Ascending aorta (tissue), 2 donors: ENCODE measurements around the gene YIF1A. TPM values are rescaled to one million over a fixed set of nuclear protein-coding genes. Genes with fewer than 3 reads are reported as not detected.

Experiments used
- DNase-seq, 2 donors: peaks; one replicate each; pipeline ENCODE4 v3.0.0-alpha.2; 2019; ENCODE audit warnings: low spot score in 2 of 2
- H3K27ac ChIP-seq, 2 donors: fragments of 200-600 bp; sonication (generic); one replicate each; pipeline ENCODE4 v1.5.1; 2016 to 2017; ENCODE audit warnings: mild to moderate bottlenecking in 1 of 2
- H3K27me3 ChIP-seq: fragments of 200-600 bp; sonication (generic); one replicate; pipeline ENCODE4 v1.5.1; 2017
- H3K36me3 ChIP-seq, 2 donors: fragments of 200-600 bp; sonication (generic); one replicate each; pipeline ENCODE4 v1.5.1; 2016
- H3K4me1 ChIP-seq, 2 donors: fragments of 200-600 bp; sonication (generic); one replicate each; pipeline ENCODE4 v1.5.1; 2016 to 2017; ENCODE audit warnings: mild to moderate bottlenecking in 1 of 2
- H3K4me3 ChIP-seq, 2 donors: fragments of 200-600 bp; sonication (generic); one replicate each; pipeline ENCODE4 v1.5.1; 2016 to 2017; ENCODE audit warnings: mild to moderate bottlenecking in 1 of 2
- H3K9me3 ChIP-seq, 2 donors: fragments of 200-600 bp; sonication (generic); one replicate each; pipeline ENCODE4 v1.5.1; 2016
- CTCF ChIP-seq, 3 experiments: fragments of 200-600 bp in 2 of 3; fragments of 450-650 bp in 1 of 3; sonication (generic) in 2 of 3; IDR thresholded peaks; one replicate each; pipeline ENCODE4 v1.5.1; 2016 to 2019; ENCODE audit warnings: antibody characterized with exemption in 3 of 3, mild to moderate bottlenecking in 1 of 3, moderate library complexity in 1 of 3
- intact Hi-C: fragments of 100-400 bp; cut with DNase I; formaldehyde crosslinking; loops from one replicate; pipeline ENCODE4 v1.15.1; 2023
- total RNA-seq: library from RNA; depleted of rRNA; stranded (reverse); fragments of >200 nt; gene quantifications from one replicate; pipeline ENCODE4 v1.1.0, GENCODE V29; 2016

YIF1A gene
- total RNA-seq, 1 donor from 2014 or later, result 161 TPM

GRCh38 chr11:66287211-66287888, 1.6 kb downstream of the YIF1A start:
- Histone ChIP-seq H3K27ac (no peak overlapping the region), H3K36me3 (peaks cover 0 to 17% of the 10 kb centered on the region in 2 donors), H3K4me1 (peaks cover 8 to 29% of the 10 kb centered on the region in 2 donors), H3K9me3 (no peaks in the 10 kb centered on the region), H3K4me3 (peak overlapping the region in 1 of 2 donors; percentile 74), H3K27me3 (peaks cover 5% of the 10 kb centered on the region)
- TF ChIP-seq CTCF (IDR thresholded peaks at IDR 0.05), result no peak
- no peak for DNase-seq
- intact Hi-C loops, result no loop called here

- DNase-seq, result no peak
- Histone ChIP-seq H3K36me3 (peaks cover 0 to 17% of the 10 kb centered on the region in 2 donors), H3K27me3 (no peaks in the 10 kb centered on the region), H3K4me3 (no peak overlapping the region), H3K27ac (no peak overlapping the region), H3K4me1 (peaks cover 5 to 29% of the 10 kb centered on the region in 2 donors), H3K9me3 (no peaks in the 10 kb centered on the region)
- intact Hi-C loops, result no loop called here
- TF ChIP-seq CTCF (IDR thresholded peaks at IDR 0.05), result no peak
These were observed 2.2 kb downstream of the YIF1A start for GRCh38 chr11:66286699-66287098.

- Histone ChIP-seq H3K4me3 (no peak overlapping the region), H3K27me3 (no peaks in the 10 kb centered on the region), H3K4me1 (peaks cover 5 to 29% of the 10 kb centered on the region in 2 donors), H3K27ac (no peak overlapping the region), H3K36me3 (peaks cover 0 to 17% of the 10 kb centered on the region in 2 donors), H3K9me3 (no peaks in the 10 kb centered on the region)
- no peak for TF ChIP-seq CTCF (IDR thresholded peaks at IDR 0.05)
- peak in 1 of 2 donors; percentile 62 for DNase-seq
- intact Hi-C loops, result no loop called here
These were observed 3.5 kb downstream of the YIF1A start for GRCh38 chr11:66285250-66285947.

GRCh38 chr11:66284526-66285078, 4.3 kb downstream of the YIF1A start:
- no peak for DNase-seq
- peaks cover 0 to 17% of the 10 kb centered on the region in 2 donors for H3K36me3 ChIP-seq
- no peaks in the 10 kb centered on the region for H3K27me3 ChIP-seq
- TF ChIP-seq CTCF (IDR thresholded peaks at IDR 0.05), result no peak
- no peaks in the 10 kb centered on the region for H3K9me3 ChIP-seq
- no peak overlapping the region for H3K4me3 ChIP-seq
- peaks cover 5 to 25% of the 10 kb centered on the region in 2 donors for H3K4me1 ChIP-seq
- intact Hi-C loops, result no loop called here
- no peak overlapping the region for H3K27ac ChIP-seq

GRCh38 chr11:66283461-66284105, 5.4 kb downstream of the YIF1A start:
- Histone ChIP-seq H3K27ac (no peak overlapping the region), H3K9me3 (no peaks in the 10 kb centered on the region), H3K36me3 (peaks cover 0 to 17% of the 10 kb centered on the region in 2 donors), H3K4me1 (peaks cover 5 to 25% of the 10 kb centered on the region in 2 donors), H3K27me3 (no peaks in the 10 kb centered on the region), H3K4me3 (no peak overlapping the region)
- no peak for DNase-seq
- intact Hi-C loops, result no loop called here
- no peak for TF ChIP-seq CTCF (IDR thresholded peaks at IDR 0.05)
